Pancreas (tissue), 10 donors: ENCODE data around the gene WASHC2A. TPM values are rescaled to one million over a fixed set of nuclear protein-coding genes. Genes with fewer than 3 reads are reported as not detected.
"Not testable (repeated sequence)": the region's sequence is repeated elsewhere in the genome, so short reads cannot be mapped to it uniquely, and the experiment has no call there.

Experiments used
- ATAC-seq, 4 donors: fragments of 200-7000 bp; cut with Tn5 transposase; one replicate each; pipeline versions ENCODE4 v1.8.0 to v1.9.1; 2020; ENCODE audit warnings: mild to moderate bottlenecking in 4 of 4, moderate library complexity in 4 of 4
- DNase-seq, 6 donors: peaks; one replicate each; pipeline ENCODE4 v3.0.0-alpha.2; 2020
- FAIRE-seq: peaks from 2 replicates; lab custom pipeline; 2012; peaks lifted over from hg19 to GRCh38; lab: Jason Lieb, UNC
- H3K27ac ChIP-seq, 4 donors: fragments of 200-600 bp; sonication (generic); 1 replicate in 3 of 4; 2 replicates in 1 of 4; pipeline versions ENCODE4 v1.5.0 to v1.8.0; 2020
- H3K27me3 ChIP-seq, 4 donors: fragments of 200-600 bp; one replicate each; pipeline ENCODE4 v1.8.0; 2021
- H3K36me3 ChIP-seq, 3 donors: fragments of 200-600 bp; sonication (generic) in 1 of 3; one replicate each; pipeline versions ENCODE4 v1.5.0 to v1.8.0; 2020 to 2021
- H3K4me1 ChIP-seq, 3 donors: fragments of 200-600 bp; one replicate each; pipeline ENCODE4 v1.8.0; 2021
- H3K4me3 ChIP-seq, 4 donors: fragments of 200-600 bp; sonication (generic) in 2 of 4; one replicate each; pipeline versions ENCODE4 v1.5.0 to v1.8.0; 2020 to 2021
- H3K9me3 ChIP-seq, 4 donors: fragments of 200-600 bp; one replicate each; pipeline ENCODE4 v1.8.0; 2021
- WGBS, 2 donors: extraction: QIAGEN DNeasy Blood & Tissue Kit; methylation state at CpG; one replicate each; pipeline ENCODE4 v1.1.7; 2013; 5-methylcytosine and 5-hydroxymethylcytosine counted together
- intact Hi-C, 3 donors: fragments of 100-400 bp; cut with DNase I; formaldehyde crosslinking; loops; one replicate each; pipeline versions ENCODE4 v1.11.1 to v1.14.2; 2022
- polyA plus RNA-seq, 2 donors: library from polyadenylated mRNA; stranded (reverse); fragments of 200-250 nt; gene quantifications; one replicate each; pipeline ENCODE4 v1.2.3, GENCODE V29; 2013
- total RNA-seq, 6 donors: library from RNA; stranded (reverse); fragmentation: NEBNext Ultra II Directional in 4 of 6; extraction: Animal tissue kit (Norgen Biotek cat#: 25700) in 4 of 6; gene quantifications; one replicate each; pipeline versions ENCODE4 v1.2.1 to v1.2.4, GENCODE V29; 2021 to 2023
- TF ChIP-seq, protein P1 (sequence below), 4 donors: fragments of 200-600 bp; sonication (generic) in 3 of 4; IDR thresholded peaks; one replicate each; pipeline versions ENCODE4 v1.5.0 to v1.8.0; 2021; ENCODE audit warnings: antibody characterized with exemption in 4 of 4
- donor health status: healthy with polysubstance abuse.
- donor health status: DM: no; HTN: no; CAD: no; lungs with moderate emphysema.
- donor health status: DM: no; HTN: no; CAD: no.
- donor health status: control.
- donor health status: control.
- donor health status: Bipolar disorder and iron deficiency.
- donor health status: DM: yes; HTN: yes; CAD: no.
- donor health status: DM: no; HTN: no; CAD: no.
- donor health status: DM: no; HTN: no; CAD: no.
- donor health status: DM: yes; HTN: yes; CAD: no.

The WASHC2A gene
- total and polyA plus RNA-seq, 8 donors, result 11.4 to 31.9 (median 15.0) TPM

DNA sequence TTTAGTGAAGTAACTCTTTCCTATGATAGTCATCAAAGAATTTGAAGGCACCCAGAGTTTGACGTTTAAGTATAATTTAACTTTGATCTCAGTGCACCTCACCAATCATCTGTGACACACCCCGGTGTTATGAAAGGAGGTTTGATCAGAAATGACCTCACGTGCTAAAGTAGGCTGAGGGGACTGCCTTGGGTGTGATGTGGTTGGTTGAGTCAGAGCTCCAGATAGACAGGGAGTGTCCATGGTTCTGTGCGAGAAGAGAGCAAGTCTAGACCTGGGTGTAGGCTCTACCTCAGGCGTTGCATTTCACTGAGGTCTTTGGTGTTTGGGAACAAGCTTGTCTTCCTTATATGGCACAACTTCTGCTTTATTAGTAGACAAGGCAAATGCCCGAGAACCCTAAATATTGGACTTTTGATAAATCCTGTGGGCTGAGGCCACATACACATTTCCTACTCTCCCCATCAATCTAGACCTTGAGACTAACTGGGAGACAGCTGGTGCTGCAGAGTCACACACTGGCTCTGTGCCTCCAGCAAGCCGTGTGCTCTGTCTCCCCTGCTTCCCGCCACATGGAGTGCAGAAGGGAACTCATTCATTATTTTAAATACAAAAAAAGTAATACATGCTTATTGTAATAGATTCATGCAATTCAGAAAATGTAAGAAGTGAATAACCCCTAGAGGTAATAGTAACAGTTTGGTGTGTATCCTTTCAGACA, 63.7 kb downstream of the WASHC2A start:
- ATAC-seq, H3K27me3 ChIP-seq, H3K4me3 ChIP-seq, DNase-seq, H3K9me3 ChIP-seq, H3K4me1 ChIP-seq, H3K27ac ChIP-seq, H3K36me3 ChIP-seq, intact Hi-C loops, FAIRE-seq: not testable (repeated sequence)
- WGBS, 2 donors, result 87 to 94% methylated on average over 7 to 8 of the region's 8 CpGs

DNA sequence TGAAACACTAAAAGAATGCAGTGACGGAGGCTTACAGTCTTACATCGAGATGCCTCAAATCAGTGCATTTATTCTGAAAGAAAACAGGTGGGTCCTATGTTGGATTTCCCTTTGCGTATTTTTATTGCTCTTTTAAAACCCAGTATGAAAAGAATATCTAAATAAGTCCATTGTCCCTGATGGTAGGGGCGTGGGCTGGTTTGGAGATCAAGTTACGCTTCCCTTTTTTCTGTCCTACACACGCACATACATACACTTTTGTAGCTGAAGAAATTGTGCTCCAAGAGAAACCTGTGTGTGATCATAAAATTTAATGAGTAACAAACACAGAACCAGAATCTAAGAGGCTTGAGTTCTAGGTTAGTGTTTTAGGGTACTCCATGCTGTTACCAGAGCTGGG, 64.6 kb downstream of the WASHC2A start:
- H3K36me3 ChIP-seq, intact Hi-C loops, H3K27ac ChIP-seq, H3K4me3 ChIP-seq, ATAC-seq, FAIRE-seq, H3K27me3 ChIP-seq, H3K9me3 ChIP-seq, DNase-seq, H3K4me1 ChIP-seq: not testable (repeated sequence)
- 91 to 95% methylated on average over 6 of the region's 6 CpGs for WGBS, 2 donors

DNA sequence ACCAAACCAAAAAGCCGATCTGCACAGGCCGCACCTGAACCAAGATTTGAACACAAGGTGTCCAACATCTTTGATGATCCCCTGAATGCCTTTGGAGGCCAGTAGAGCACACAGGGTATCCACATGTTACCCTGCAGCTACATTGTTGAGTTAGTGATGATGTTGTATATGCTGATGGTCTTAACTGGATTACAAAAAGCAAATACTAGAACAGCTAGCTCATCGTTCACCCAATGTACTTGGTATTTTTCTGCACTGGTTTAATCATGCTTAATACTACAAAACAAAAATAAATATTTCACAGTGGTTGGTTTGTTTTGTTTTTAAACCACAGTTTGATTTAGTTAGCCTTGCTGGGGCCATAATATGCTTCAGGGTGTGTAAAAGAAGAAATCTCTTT, 65.1 kb downstream of the WASHC2A start:
- H3K27me3 ChIP-seq, ATAC-seq, H3K36me3 ChIP-seq, H3K9me3 ChIP-seq, H3K27ac ChIP-seq, intact Hi-C loops, DNase-seq, H3K4me3 ChIP-seq, H3K4me1 ChIP-seq, FAIRE-seq: not testable (repeated sequence)
- WGBS, 2 donors, result 90 to 97% methylated on average over 3 of the region's 3 CpGs

DNA sequence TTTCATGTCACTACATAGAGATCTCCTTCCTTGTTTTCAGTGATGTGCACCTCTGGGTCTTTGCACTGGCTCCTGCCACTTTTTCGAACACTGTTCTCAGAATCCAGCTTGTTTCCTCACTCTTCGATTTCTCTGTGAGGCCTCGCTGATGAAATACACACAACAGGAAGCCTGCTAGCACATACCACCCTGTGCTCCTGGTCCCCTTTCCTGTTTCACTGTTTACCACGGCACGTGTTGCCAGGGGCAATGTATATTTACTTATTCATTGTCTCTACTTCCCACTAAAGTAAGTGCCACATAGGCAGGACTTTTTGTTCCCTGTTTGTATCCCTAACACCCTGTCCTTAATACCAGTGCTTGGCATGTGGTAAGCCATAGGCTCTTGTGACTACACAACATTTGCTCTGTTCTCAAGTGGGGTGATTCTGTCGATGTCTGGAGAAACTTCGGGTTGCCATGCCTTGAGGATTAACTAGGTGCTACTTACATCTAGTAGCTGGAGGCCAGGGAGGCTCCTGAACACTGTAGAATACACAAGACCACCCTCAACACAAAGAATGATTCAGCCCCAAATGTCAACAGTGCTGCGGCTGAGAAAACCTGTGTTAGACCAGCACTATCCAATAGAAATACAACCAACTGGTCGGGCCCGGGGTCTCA, 75.9 kb downstream of the WASHC2A start:
- H3K4me3 ChIP-seq, intact Hi-C loops, H3K4me1 ChIP-seq, DNase-seq, H3K36me3 ChIP-seq, H3K27ac ChIP-seq, H3K9me3 ChIP-seq, FAIRE-seq, ATAC-seq, H3K27me3 ChIP-seq: not testable (repeated sequence)
- 44 to 45% methylated on average over 10 of the region's 10 CpGs for WGBS, 2 donors

DNA sequence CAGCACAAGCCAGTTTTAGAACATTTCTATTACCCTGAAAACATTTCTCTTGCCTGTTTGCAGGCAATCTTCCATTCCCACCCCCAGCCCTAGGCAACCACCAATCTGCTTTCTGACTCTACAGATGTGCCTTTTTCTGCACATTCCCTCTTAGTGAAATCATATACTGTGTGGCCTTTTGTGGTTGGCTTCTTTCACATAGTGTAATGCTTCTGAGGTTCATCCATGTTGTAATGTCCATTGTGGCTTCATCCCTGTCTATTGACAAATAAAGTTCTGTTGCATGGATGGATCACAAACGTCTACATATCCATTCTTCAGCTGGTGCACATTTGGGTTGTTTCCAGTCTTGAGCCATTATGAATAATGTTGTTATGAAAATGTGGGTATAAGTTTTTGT, 77.8 kb downstream of the WASHC2A start:
- H3K4me3 ChIP-seq, intact Hi-C loops, H3K9me3 ChIP-seq, ATAC-seq, H3K4me1 ChIP-seq, H3K36me3 ChIP-seq, H3K27me3 ChIP-seq, H3K27ac ChIP-seq, FAIRE-seq, DNase-seq: not testable (repeated sequence)
- WGBS, 2 donors, result 0% methylated on average over 1 of the region's 1 CpG

DNA sequence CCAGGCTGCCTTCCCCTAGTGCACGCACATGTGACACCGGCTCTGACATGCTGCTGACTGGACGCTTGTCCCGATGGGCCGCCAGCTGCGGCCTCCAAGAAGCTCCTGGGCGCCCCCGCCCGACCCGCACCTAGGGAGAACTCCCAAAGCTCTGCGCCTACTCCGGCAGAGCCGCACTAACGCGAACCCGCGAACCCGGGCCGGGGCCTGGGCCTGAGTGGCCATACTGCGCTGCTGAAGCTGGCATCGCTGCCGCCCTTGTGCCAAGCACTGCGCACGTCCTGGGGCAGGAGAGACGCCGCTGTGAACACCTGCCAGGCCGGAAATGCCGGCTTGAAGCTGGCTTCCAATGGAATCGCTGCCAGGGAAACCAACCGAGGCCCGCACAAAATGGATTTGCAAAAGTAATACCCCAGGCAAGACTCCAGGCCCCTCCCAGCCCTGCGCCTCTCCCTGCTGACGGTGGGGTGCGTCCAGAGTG, 85.1 kb downstream of the WASHC2A start:
- Histone ChIP-seq H3K36me3 (no peaks in the 10 kb centered on the region), H3K4me1 (no peaks in the 10 kb centered on the region), H3K27me3 (no peaks in the 10 kb centered on the region), H3K9me3 (no peaks in the 10 kb centered on the region), H3K27ac (no peak overlapping the region), H3K4me3 (peak overlapping the region in 2 of 4 donors; percentile 15 to 27)
- peak; percentile 23 to 75 (median 48) for DNase-seq
- intact Hi-C loops, result no loop called here
- TF ChIP-seq, protein P1, sequence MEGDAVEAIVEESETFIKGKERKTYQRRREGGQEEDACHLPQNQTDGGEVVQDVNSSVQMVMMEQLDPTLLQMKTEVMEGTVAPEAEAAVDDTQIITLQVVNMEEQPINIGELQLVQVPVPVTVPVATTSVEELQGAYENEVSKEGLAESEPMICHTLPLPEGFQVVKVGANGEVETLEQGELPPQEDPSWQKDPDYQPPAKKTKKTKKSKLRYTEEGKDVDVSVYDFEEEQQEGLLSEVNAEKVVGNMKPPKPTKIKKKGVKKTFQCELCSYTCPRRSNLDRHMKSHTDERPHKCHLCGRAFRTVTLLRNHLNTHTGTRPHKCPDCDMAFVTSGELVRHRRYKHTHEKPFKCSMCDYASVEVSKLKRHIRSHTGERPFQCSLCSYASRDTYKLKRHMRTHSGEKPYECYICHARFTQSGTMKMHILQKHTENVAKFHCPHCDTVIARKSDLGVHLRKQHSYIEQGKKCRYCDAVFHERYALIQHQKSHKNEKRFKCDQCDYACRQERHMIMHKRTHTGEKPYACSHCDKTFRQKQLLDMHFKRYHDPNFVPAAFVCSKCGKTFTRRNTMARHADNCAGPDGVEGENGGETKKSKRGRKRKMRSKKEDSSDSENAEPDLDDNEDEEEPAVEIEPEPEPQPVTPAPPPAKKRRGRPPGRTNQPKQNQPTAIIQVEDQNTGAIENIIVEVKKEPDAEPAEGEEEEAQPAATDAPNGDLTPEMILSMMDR (IDR thresholded peaks at IDR 0.05), result no peak
- no peak for FAIRE-seq
- peak; percentile 75 to 92 (median 86) for ATAC-seq
- WGBS, 2 donors, result 3% methylated on average over 34 of the region's 34 CpGs

DNA sequence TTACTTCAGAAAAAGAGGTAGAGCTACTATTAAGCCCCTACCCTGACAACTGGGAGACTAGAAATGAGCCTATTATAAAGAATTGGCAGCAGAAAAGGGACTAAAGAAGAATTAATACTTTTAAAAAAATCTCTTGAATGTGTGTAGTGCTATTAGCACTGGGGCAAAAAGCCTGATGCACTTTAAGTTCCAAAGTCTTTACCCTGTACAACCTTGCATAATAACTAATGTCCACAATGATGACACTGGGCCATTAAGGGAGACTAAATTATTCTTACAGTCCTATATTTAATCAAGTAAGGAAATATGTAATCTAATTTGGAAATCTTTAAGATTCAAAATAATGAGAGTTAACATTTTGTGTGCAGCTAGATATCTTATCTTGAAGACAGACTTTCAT, 90.1 kb downstream of the WASHC2A start:
- H3K9me3 ChIP-seq, ATAC-seq, FAIRE-seq, H3K4me3 ChIP-seq, H3K4me1 ChIP-seq, intact Hi-C loops, H3K27me3 ChIP-seq, DNase-seq, H3K36me3 ChIP-seq, H3K27ac ChIP-seq: not testable (repeated sequence)

DNA sequence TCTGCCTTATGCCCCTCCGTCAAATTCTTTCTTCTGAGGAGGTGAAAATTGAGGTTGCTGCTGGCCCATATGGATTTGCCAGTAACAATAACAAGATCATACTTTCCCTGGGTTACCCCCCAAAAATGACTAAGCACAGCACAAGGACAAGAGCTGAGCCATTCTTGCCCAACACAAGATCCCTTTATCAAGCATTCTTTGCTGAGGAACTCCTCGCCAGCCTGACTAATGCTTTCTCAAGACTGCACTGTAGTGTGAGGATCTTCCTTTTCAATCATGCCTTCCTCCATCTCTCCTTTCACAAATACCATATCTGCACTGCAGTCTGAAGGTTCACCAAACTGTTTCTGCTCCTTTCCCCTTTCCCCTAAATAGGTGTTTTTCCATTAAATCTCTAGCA, 92.1 kb downstream of the WASHC2A start:
- H3K36me3 ChIP-seq, H3K4me3 ChIP-seq, H3K9me3 ChIP-seq, FAIRE-seq, ATAC-seq, DNase-seq, H3K4me1 ChIP-seq, intact Hi-C loops, H3K27ac ChIP-seq, H3K27me3 ChIP-seq: not testable (repeated sequence)
- 73 to 87% methylated on average over 2 of the region's 2 CpGs for WGBS, 2 donors

DNA sequence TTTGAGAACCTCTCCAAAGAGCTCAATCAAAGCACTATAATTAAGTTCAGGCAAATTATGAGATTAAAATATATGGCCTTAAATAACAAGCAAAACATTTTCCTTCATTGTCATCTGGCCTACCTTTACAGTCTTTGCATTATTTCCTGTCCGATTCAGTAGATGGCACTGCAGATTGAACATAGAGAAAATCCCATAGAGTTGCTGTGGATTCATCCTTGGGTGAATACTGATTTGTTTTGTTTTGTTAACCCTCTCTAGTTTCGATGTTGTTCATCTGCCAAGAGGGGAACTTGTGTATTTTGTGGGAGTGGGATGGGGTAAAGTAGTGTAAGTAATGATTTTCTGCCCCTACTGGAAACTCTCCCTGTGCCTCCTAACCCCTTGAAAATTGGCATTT, 97.3 kb downstream of the WASHC2A start:
- DNase-seq, H3K27me3 ChIP-seq, H3K36me3 ChIP-seq, H3K27ac ChIP-seq, H3K9me3 ChIP-seq, intact Hi-C loops, ATAC-seq, H3K4me3 ChIP-seq, H3K4me1 ChIP-seq, FAIRE-seq: not testable (repeated sequence)
- 44 to 63% methylated on average over 2 of the region's 2 CpGs for WGBS, 2 donors

DNA sequence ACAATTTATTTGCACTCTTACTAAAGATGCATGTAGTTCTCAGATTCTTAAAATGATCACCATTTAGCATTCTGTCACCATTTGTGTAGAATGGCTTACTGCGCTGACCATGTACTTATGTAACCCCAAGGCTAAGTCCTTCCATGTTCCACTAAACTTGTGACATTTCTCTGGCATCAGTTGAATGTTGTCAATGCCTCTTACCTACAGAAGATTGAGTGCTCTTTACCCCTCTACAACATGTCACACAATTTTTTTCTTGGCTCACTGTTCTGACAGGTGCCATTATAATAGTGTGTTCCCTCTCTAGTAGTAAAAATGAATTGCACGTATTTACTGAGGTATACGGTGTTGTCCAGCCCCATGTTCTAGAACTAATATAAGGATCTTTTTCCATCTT, 100.1 kb downstream of the WASHC2A start:
- H3K27ac ChIP-seq, H3K4me3 ChIP-seq, FAIRE-seq, intact Hi-C loops, DNase-seq, H3K27me3 ChIP-seq, ATAC-seq, H3K36me3 ChIP-seq, H3K9me3 ChIP-seq, H3K4me1 ChIP-seq: not testable (repeated sequence)
- 77 to 89% methylated on average over 3 of the region's 3 CpGs for WGBS, 2 donors

DNA sequence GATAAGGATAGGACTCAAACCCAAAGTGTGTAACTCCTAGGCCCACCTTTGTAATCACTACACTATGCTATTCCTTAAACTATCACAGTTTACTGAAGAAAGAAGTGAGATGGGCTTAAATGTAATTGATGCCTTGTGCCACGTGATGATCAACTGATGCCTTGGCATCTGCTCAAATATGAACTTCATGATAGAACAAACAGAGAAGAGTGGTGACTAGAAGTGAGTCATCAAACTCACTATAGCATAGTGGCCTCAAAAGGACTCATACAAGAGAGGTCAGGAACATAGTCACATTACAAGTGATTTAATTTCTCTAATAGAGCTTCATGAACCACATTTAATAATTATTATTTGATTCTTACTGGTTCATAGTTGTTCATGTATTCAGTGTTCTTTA, 101.8 kb downstream of the WASHC2A start:
- H3K4me1 ChIP-seq, H3K27me3 ChIP-seq, H3K27ac ChIP-seq, intact Hi-C loops, H3K4me3 ChIP-seq, ATAC-seq, FAIRE-seq, H3K36me3 ChIP-seq, DNase-seq, H3K9me3 ChIP-seq: not testable (repeated sequence)
- WGBS, 2 donors, result 85% methylated on average over 1 of the region's 1 CpG; no CpG with 5 or more reads in 1 of the 2 donors
